ENCODE data around the gene MRAP. TPM values are rescaled to one million over a fixed set of nuclear protein-coding genes. Genes with fewer than 3 reads are reported as not detected.

The MRAP gene
- total and polyA plus RNA-seq, 2 experiments from 2014 or later: not detected

- Histone ChIP-seq H3K9me3 (ENCODE audit: low read depth) (no peaks in the 10 kb centered on the region), H3K36me3 (peaks cover 25% of the 10 kb centered on the region), H3K4me1 (ENCODE audit: low read depth) (no peaks in the 10 kb centered on the region), H3K4me3 (no peak overlapping the region), H3K27ac (no peak overlapping the region), H3K27me3 (no peaks in the 10 kb centered on the region)
- peak in 1 of 2 donors; percentile 25 for DNase-seq (ENCODE audit: low read depth in 1 of 2, low spot score in 1 of 2)
- TF ChIP-seq, protein P1, sequence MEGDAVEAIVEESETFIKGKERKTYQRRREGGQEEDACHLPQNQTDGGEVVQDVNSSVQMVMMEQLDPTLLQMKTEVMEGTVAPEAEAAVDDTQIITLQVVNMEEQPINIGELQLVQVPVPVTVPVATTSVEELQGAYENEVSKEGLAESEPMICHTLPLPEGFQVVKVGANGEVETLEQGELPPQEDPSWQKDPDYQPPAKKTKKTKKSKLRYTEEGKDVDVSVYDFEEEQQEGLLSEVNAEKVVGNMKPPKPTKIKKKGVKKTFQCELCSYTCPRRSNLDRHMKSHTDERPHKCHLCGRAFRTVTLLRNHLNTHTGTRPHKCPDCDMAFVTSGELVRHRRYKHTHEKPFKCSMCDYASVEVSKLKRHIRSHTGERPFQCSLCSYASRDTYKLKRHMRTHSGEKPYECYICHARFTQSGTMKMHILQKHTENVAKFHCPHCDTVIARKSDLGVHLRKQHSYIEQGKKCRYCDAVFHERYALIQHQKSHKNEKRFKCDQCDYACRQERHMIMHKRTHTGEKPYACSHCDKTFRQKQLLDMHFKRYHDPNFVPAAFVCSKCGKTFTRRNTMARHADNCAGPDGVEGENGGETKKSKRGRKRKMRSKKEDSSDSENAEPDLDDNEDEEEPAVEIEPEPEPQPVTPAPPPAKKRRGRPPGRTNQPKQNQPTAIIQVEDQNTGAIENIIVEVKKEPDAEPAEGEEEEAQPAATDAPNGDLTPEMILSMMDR (IDR thresholded peaks at IDR 0.05; ENCODE audit: low read depth, low read length): no peak
Measured at GRCh38 chr21:32335601-32336575, 37.2 kb downstream of the MRAP start.

- Histone ChIP-seq H3K4me1 (ENCODE audit: low read depth) (no peaks in the 10 kb centered on the region), H3K27ac (no peak overlapping the region), H3K4me3 (no peak overlapping the region), H3K9me3 (ENCODE audit: low read depth) (no peaks in the 10 kb centered on the region), H3K27me3 (no peaks in the 10 kb centered on the region), H3K36me3 (peaks cover 26% of the 10 kb centered on the region)
- DNase-seq (ENCODE audit: low read depth in 1 of 2, low spot score in 1 of 2): peak in 1 of 2 donors; percentile 13
- TF ChIP-seq, protein P1 (IDR thresholded peaks at IDR 0.05; ENCODE audit: low read depth, low read length): no peak
Measured at GRCh38 chr21:32336711-32337110, 38.1 kb downstream of the MRAP start.

DNA sequence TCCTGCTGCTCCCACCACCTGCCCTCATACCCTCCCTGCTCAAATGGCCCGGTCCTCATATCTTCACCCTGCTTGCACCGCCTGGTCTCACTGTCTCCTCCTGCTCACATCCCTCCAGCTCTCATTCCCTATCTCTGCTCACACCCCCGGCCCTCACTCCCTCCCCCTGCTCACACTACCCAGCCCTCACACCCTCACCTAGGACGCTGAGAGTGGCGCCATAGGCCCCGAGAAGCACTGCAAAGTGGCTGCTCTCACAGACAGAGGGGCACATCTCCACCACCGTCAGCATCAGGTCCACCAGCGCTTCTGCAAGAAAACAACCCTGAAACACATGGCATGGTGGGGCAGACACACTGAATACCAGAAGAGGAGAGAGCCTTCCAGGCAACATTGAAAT lies 38.6 kb downstream of the MRAP start:
- Histone ChIP-seq H3K4me3 (no peak overlapping the region), H3K27me3 (no peaks in the 10 kb centered on the region), H3K36me3 (peaks cover 29% of the 10 kb centered on the region), H3K9me3 (ENCODE audit: low read depth) (no peaks in the 10 kb centered on the region), H3K4me1 (ENCODE audit: low read depth) (no peaks in the 10 kb centered on the region), H3K27ac (no peak overlapping the region)
- TF ChIP-seq, protein P1 (IDR thresholded peaks at IDR 0.05; ENCODE audit: low read depth, low read length): no peak
- no peak for DNase-seq (ENCODE audit: low read depth in 1 of 2, low spot score in 1 of 2)

DNA sequence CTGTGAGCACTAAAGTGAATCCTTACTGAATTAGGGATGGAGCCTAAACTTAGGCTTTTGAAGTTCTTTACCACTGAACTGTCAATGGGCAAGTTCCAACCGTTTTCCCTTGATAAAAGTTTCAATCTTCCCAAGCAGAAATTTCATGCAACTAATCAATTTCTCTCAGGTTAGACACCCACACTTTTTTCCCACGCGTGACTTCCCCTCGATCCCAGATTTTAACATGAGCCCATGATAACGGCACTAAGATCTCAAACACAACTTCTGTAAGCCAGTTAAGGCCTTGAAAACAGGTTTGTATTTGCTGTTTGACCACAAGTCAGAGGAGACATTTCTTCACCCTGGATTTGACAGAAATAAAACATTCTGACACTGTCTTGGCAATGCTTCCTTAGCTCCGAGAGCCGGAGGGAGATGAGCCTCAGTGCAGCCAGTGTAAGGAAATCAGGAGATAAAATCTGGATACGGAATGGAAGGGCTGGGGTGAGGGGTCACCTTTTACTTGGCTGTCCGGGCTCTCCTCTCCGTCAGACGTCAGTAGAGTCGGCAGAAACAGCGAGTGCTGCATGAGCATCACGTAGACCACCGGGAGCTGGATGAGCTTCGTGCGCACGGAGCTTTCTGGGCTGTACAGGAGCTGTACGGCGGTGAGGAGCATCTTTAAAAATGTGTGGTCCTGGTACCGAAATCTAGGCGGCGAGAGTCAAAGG lies 39.7 kb downstream of the MRAP start:
- H3K27me3 ChIP-seq: no peaks in the 10 kb centered on the region
- peaks cover 29% of the 10 kb centered on the region for H3K36me3 ChIP-seq
- H3K27ac ChIP-seq: no peak overlapping the region
- no peak overlapping the region for H3K4me3 ChIP-seq
- no peaks in the 10 kb centered on the region for H3K4me1 ChIP-seq (ENCODE audit: low read depth)
- H3K9me3 ChIP-seq (ENCODE audit: low read depth): no peaks in the 10 kb centered on the region
- DNase-seq (ENCODE audit: low read depth in 1 of 2, low spot score in 1 of 2): no peak
- TF ChIP-seq, protein P1 (IDR thresholded peaks at IDR 0.05; ENCODE audit: low read depth, low read length): no peak

- Histone ChIP-seq H3K4me3 (no peak overlapping the region), H3K36me3 (peaks cover 38% of the 10 kb centered on the region), H3K27ac (no peak overlapping the region), H3K9me3 (ENCODE audit: low read depth) (no peaks in the 10 kb centered on the region), H3K4me1 (ENCODE audit: low read depth) (no peaks in the 10 kb centered on the region), H3K27me3 (no peaks in the 10 kb centered on the region)
- no peak for DNase-seq (ENCODE audit: low read depth in 1 of 2, low spot score in 1 of 2)
- TF ChIP-seq, protein P1 (IDR thresholded peaks at IDR 0.05; ENCODE audit: low read depth, low read length): no peak
Measured at GRCh38 chr21:32340863-32341848, 42.5 kb downstream of the MRAP start.

Measured in cardiac muscle cell (in vitro differentiated cells and primary cell).